Measurements from ENCODE around the gene CNRIP1.

CNRIP1 gene

DNA sequence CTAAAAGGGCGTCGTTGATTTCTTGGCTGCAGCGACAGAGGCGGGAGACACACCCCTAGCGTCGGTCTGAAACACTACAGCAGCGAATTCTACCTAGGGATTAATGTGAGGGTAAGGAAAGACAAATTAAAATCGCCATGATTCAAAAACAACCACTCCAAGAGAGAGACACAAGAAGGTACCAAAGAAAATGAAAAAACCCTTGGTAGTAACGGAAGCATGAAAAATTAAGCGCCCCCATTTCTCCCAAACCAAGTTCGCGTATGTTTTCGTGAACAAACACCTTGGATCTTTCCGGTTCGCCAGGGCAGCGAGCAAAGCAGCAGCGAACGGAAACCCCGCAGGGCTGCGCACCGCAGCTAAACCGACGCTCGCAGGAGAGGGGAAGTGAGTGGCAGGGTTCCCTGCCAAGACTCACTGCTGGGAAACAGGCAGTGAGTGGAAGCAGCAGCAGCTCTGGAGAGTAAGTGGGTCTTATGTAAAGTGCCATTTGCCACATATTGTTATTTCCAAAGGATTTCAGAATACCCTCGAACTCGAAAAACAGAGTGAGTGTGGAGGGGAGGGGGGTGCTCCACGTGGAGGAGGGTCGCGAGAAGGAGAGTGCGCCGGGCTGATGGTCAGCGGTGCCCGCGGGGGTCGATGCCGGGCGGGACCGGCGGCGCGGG lies 68.4 kb downstream of the CNRIP1 start:
- peak; percentile 85 for DNase-seq (ENCODE audit: low read depth, low spot score)

DNA sequence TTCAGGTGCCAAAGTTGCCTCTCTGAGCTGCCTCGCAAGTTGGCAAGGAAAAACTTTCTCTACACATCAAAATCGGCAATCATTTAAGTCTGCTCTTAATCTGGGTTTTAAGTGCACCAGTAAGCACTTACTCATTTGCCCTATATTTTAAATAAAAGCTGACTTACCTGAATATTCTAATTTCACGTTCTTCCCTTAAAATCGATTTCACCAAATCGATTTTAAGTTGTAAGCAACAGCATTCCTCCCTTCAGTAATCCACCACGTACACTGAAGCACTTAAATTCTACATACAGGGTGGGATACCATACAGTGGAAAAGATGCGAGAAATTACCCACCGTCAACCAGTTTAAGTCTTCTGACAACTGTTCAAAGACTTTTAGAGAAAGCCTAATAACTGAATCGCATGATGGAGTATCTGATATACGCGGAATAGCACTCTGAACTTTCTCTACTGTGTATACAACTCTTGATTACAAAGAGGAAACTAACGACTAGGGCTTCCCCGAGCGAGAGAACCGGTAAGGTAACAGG lies 69.0 kb downstream of the CNRIP1 start:
- DNase-seq (ENCODE audit: low read depth, low spot score) = no peak

DNA sequence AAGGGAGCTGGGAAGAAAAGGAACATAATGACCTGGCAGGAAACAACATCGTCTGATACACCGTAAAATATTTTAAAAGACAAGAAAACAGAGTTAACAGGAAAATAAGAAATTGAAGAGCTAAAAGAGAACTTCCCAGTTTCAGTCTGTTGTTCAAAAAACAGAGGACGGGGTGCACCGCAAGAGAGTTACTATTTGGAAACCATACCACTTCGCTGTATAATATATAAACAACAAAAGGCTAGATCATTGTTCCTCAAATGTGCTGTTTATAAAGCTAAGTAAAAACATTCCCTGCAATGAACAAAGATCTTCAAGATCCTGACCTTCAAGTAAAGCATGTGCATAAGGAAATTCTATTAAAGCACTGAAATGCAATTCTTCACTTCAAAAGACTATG lies 69.6 kb downstream of the CNRIP1 start:
- DNase-seq (ENCODE audit: low read depth, low spot score) = no peak

DNA sequence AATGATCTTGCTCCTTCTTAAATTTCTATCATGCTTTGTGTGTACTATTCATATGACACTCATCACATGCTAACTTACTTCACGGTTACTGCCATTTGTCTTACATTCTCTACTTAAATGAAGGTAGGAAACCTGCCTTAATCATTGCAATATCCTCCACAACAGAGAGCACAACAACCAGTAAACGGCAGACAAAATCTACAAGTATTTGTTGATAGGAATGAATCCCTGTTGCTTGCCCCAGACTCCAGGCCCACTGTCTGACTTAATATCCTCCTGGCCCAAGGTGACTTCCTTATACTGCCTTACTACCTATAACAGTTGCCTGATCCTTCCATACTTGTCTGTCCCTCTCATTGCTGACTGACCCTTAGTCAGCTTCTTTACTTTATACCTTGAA lies 70.9 kb downstream of the CNRIP1 start:
- DNase-seq (ENCODE audit: low read depth, low spot score) = no peak

DNA sequence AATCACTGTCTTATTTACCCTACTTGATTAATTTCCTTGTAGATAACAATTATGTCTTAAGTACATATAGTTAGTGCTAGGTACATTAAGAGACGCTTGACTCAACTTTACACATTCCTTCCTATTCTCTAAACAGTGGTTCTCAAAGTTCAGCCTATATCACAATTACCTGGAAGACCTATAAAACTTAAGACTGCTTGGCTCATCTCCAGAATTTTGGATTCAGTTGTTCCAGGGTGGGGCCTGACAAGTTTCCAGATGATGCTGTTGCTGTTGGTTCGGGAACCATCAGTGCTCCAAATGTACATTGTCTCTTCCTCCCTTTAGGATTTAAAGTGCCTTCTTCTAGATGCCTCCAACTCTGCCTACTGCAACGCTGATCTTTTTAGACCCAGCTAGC lies 71.4 kb downstream of the CNRIP1 start:
- no peak for DNase-seq (ENCODE audit: low read depth, low spot score)

DNA sequence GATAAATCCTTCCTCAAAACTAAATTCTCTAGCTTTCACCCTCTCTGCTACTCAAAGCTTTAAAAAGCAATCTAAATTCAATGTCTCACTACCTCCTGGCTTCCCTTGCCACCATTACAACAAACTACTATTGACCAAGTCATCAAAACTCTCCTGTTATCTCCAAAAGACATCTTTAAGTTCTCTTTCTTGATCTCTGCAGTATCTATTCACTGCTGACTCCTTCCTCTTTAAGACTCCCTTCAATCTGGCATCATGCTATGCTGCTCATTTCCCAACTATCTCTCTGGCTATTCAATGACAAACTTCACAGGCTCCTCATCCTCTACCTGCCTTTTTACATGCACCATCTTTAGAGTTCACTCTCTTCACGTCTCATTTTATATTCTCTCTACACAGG lies 73.4 kb downstream of the CNRIP1 start:
- DNase-seq (ENCODE audit: low read depth, low spot score) = no peak

DNA sequence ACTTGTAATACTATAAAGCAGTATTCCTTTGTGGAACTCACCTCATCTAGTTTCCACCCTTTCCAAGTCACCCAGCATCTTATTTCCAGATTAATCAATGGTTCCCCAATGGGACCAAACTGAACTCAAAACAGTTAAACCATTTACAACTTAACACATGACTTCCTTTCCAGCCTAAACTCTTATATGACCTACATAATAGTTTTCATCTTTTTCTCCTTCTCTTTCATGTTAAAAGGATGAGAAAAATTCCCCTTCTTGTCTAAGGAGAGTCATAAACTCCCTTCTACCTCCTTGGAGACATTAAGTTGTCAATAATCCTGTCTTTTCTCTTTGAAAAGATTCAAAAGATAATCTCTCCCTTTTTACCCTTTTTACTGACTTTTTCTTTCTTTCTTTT lies 74.1 kb downstream of the CNRIP1 start:
- DNase-seq (ENCODE audit: low read depth, low spot score) = no peak

DNA sequence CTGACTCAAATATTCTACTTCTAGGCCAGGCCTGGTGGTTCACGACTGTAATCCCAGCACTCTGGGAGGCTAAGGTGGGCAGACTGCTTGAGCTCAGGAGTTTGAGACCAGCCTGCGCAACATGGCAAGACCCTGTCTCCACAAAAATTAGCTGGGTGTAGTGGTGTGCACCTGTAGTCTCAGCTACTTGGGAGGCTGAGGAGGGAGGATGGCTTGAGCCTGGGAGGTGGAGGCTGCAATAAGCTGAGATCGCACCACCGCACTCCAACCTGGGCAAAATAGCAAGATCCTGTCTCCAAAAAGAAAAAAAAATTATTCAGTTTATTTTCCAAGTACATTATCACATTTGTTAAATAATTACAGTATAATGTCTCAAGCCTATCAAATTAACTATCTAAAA lies 74.7 kb downstream of the CNRIP1 start:
- no peak for DNase-seq (ENCODE audit: low read depth, low spot score)

DNA sequence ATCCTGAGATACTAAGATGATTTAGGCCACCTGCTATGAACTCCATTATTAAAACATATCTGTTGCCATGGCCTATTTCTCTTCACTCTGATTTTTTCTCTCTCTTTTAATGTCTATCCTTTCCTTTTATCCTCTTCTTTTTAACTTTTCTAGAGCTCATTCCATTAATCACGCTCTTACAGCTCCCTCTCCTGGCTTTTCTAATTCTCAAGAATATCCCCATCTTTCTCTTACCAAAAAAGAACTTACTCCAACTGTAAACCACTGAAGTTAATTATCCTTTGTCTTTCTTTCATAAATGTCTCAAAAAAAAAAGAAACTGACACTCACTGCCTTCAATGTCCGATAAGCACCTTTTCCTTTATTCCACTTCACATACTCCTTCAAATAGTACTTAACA lies 75.3 kb downstream of the CNRIP1 start:
- DNase-seq (ENCODE audit: low read depth, low spot score) = no peak
